Peyer's patch (tissue), 4 donors: ENCODE data around the gene AP2A2.

Experiments
- POLR2A ChIP-seq, 2 donors: fragments of 450-650 bp; IDR thresholded peaks; one replicate each; pipeline ENCODE4 v1.5.1; 2017; ENCODE audit warnings: antibody characterized with exemption in 2 of 2, mild to moderate bottlenecking in 2 of 2, moderate library complexity in 2 of 2
- TF ChIP-seq, protein P1 (sequence below), 6 experiments: fragments of 450-650 bp in 4 of 6; fragments of 200-600 bp in 2 of 6; sonication (generic) in 1 of 6; IDR thresholded peaks; one replicate each; pipeline ENCODE4 v1.5.1; 2017 to 2019; ENCODE audit warnings: antibody characterized with exemption in 6 of 6, mild to moderate bottlenecking in 3 of 6, moderate library complexity in 1 of 6

GRCh38 chr11:1041471-1041870 is 115.8 kb downstream of the AP2A2 start:
- TF ChIP-seq, protein P1, sequence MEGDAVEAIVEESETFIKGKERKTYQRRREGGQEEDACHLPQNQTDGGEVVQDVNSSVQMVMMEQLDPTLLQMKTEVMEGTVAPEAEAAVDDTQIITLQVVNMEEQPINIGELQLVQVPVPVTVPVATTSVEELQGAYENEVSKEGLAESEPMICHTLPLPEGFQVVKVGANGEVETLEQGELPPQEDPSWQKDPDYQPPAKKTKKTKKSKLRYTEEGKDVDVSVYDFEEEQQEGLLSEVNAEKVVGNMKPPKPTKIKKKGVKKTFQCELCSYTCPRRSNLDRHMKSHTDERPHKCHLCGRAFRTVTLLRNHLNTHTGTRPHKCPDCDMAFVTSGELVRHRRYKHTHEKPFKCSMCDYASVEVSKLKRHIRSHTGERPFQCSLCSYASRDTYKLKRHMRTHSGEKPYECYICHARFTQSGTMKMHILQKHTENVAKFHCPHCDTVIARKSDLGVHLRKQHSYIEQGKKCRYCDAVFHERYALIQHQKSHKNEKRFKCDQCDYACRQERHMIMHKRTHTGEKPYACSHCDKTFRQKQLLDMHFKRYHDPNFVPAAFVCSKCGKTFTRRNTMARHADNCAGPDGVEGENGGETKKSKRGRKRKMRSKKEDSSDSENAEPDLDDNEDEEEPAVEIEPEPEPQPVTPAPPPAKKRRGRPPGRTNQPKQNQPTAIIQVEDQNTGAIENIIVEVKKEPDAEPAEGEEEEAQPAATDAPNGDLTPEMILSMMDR (IDR thresholded peaks at IDR 0.05) = no peak
- TF ChIP-seq POLR2A (IDR thresholded peaks at IDR 0.05) = no peak
